Measurements from ENCODE around the gene MCUB.
"Not testable (repeated sequence)": the region's sequence is repeated elsewhere in the genome, so short reads cannot be mapped to it uniquely, and the experiment has no call there.

MCUB gene

DNA sequence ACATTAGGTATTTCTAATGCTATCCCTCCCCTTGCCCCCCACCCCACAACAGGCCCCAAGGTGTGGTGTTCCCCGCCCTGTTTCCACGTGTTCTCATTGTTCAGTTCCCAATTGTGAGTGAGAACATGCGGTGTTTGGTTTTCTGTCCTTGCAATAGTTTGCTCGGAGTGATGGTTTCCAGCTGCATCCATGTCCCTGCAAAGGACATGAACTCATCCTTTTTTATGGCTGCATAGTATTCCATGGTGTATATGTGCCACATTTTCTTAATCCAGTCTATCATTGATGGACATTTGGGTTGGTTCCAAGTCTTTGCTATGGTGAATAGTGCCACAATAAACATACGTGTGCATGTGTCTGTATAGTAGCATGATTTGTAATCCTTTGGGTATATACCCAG, 20.0 kb downstream of the MCUB start:
- not testable (repeated sequence) for DNase-seq

DNA sequence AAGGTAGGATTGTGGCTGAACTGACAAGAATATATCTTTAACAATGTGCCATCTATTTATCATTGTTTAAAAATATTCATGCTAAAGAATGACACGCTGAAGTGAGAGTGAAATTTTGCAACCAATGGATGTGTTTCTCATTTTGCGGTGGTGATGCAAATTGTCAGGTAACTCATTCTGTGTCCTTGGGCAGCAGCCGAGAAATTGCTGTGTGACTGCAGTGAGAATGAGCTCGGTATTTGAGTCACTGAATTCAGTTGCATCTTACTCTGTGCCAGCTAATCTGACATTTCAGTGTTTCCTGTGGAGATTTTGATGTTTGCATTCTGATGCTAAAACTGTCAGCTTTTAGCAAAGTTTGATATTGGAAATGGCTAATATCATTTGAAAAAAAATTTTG, 28.1 kb downstream of the MCUB start:
- peak in 1 of 5 donors; percentile 77 for DNase-seq

DNA sequence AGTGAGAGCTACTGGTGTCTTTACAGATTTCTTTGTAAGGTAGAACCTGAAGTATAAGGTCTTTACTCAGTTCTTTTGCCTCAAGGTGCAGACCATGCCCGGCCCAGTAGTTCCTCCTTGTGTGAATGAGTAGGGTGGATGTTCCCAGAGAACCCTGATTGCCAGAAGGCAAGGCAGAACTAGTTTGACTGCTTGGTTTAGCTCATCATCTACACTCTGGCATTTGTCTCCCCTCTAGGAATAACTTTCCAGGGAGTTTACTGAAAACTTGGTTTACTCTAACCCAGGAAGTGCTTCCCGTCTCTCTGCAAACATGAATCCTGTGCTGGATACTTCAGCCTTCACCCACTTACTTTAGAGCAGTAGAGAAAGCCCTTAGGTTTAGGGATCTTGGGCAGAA, 29.1 kb downstream of the MCUB start:
- DNase-seq: no peak

DNA sequence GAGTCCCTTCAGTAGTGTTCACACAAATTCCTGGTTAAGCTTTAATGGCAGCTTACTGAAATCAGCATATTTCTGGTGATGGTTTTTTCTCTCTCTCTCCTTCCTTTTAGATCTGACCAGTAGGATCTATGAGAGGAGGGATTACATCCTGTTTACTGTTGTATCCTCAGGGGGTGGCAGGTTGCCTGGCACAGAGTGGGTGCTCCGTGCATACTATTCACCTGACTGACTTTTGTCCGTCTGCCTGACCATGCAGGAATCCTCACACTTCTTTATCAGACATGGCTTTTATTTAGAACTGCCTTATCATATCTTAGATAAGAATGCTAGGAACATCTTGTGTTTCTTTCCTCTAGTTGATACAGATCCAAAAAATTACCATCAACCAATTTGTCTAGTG, 29.6 kb downstream of the MCUB start:
- DNase-seq: no peak

DNA sequence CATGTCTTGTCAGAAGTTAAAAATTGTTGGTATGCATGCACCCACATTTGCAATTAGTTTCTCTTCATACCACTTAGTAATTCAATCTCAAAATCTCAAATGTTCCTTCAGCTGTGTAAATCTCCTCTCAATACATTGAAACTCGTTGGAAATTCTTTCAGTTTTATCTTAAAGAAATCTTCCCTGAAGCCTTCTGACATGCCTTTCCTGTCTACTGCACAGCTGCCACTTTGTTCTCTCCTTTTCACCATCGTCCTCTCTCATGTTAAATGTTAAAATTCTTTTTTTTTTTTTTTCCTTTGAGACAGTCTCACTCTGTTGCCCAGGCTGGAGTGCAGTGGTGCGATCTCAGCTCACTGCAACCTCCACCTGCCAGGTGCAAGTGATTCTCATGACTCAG, 30.9 kb downstream of the MCUB start:
- no peak for DNase-seq

DNA sequence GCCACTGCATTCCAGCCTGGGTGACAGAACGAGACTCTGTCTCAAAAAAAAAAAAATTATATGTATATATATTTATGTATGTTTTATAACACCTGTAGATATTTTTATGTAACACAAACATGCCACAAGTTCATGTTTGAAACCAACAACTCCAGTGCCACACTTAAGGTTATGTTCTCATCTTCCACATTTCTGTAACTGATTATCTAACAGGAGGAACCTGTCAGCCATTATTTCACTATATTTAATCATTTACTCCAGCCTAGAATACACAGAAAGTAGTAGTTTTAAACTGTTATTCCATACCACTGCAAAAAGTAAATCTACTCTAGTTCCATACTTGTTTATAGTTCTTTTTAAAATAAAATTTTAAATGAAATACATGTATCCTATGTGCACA, 32.3 kb downstream of the MCUB start:
- DNase-seq: no peak

DNA sequence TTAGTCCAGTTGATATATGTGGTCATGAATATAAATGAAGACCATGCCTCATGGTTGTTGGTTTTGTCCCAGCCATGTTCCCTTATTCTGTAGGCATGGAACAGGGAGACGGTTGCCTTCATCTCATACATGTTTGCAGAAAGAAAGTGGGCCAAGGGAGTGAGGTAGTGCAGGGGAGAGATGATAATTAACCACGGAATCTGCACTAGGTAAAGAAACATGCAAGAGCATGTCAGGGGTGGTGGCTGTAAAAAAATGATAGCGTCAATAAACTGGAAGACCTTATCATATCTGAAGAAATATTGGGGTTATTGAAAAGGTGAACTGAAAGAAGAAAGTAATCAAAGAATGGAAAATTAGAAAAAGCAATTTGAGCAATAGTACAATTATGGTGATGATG, 35.1 kb downstream of the MCUB start:
- DNase-seq: not testable (repeated sequence)

DNA sequence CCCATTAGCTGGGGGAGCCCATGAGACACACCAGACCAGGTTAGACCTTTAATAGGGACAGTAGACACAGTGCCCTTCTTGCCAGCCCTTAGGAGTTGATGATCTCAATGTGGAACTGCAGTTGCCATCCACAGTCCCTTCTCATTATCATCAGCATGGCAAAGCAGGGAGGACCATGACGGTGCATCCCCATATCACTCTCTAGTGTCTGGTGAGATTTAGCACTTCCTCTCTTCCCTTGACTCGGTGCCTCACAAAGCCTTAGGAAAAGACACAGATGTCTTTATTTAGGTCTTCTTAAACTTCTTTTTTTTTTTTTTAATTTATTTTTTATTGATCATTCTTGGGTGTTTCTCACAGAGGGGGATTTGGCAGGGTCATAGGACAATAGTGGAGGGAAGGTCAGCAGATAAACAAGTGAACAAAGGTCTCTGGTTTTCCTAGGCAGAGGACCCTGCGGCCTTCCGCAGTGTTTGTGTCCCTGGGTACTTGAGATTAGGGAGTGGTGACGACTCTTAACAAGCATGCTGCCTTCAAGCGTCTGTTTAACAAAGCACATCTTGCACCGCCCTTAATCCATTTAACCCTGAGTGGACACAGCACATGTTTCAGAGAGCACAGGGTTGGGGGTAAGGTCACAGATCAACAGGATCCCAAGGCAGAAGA, 36.5 kb downstream of the MCUB start:
- not testable (repeated sequence) for DNase-seq

DNA sequence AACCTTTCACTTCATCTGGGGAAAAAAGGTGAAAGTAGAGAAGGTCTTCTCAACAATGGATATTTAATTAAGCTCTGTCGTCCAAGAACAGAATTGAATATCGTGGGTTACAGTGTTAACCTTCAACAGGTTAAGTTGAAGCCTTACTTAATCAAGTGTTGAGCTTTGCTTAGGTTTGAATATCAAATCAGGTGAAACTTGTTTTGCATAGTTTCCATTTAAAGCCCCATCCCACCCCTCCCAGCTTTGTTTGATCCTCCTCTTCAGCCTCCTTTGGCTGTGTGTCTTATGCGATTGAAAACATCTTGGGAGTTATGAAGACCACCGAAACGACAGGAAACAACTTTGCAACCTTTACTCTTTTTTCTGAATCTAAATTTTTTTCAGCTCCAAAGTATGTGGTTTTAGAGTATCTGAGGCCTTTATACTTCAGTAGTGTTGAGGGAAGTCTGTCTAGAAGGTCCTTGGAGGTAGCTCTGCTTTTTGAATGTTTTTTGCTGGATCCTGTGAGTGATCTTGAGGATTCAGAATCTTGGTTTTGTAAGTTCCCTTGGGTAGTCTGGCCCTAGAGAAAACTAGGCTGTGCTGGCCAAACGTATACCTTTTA, 39.1 kb downstream of the MCUB start:
- no peak for DNase-seq

DNA sequence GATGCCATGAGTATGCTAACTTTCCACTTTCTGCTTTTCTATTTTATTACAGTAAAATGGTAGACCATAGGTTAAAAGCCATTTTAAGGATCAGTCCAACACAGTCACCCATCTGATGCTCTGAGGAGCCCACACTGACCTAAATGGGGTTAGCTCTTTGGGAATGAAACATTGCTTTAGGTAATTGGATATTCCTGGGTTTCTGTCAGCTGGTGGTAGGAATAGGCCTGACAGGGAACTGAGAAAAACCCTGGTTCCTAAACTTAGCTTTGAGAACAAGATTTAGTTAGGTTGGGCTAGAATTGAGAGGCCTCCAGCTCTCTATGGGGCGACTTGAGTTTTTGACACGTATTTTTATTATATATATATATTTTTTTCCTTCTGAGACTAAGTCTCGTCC, 40.4 kb downstream of the MCUB start:
- no peak for DNase-seq

DNA sequence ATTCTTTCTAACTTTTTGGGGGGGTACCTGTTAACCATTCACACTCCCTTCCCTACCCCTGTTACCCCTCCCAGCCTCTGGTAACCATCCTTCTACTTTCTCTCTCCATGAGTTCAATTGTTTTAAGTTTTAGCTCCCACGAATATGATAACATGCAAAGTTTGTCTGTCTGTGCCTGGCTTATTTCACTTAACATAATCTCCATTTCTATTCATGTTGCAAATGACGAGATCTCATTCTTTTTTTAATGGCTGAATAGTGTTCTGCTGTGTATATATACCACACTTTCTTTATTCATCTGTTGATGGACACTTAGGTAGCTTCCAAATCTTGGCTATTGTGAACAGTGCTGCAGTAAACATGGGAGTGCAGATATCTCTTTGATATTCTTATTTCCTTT, 41.3 kb downstream of the MCUB start:
- no peak for DNase-seq

DNA sequence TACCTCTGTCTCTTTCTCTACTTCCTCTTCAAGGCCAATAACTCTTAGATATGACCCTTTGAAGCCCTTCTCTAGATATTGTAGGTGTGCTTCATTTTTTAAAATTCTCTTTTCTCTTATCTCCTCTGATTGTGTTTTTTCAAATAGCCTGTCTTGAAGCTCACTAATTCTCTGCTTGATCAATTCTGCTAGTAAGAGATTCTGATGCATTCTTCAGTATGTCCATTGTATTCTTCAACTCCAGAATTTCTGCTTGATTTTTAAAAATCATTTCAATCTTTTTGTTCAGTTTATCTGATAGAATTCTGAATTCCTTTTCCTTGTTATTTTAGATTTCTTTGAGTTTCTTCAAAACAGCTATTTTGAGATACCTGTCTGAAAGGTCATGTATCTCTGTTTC, 47.9 kb downstream of the MCUB start:
- DNase-seq: no peak

DNA sequence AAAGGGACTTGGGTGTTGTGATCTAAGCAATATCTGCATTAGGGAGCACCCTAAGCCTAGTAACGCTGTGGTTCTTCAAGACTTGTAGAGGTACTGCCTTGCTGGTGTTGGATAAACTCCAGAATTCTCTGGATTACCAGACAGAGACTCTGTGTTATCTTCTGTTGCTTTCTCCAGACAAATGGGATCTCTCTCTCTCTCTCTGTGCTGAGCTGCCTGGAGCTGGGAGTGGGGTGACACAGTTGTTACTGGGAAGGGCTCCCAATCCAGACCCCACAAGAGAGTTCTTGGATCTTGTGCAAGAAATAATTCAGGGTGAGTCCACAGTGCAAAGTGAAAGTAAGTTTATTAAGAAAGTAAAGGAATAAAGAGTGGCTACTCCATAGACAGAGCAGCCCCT, 48.8 kb downstream of the MCUB start:
- DNase-seq: no peak

DNA sequence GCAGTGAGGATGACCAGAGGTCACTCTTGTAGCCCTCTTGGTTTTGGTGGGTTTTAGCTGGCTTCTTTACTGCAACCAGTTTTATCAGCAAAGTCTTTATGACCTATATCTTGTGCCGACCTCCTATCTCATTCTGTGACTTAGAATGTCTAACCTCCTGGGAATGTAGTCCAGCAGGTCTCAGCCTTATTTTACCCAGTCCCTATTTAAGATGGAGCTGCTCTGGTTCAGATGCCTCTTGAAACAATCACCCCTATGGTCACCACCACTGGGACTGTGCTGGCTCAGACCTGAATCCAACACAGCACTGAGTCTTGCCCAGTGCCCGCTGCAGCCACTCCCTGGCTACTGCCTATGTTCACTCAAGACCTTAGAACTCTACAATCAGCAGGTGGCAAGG, 49.4 kb downstream of the MCUB start:
- DNase-seq: no peak

DNA sequence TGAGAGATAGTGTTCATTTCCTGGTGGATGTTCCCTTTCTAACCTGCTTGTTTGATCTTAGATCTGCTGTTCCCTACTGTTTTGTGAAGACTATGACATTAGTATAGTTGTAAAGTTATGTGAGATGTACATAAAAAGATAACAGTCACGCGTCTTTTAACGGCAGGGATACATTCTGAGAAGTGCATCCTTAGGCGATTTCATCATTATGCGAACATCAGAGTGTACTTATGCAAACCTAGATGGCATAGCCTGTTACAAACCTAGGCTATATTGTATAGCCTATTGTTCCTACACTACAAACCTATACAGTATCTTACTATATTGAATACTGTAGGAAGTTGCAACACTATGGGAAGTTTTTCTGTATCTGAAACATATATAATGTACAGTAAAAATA, 50.4 kb downstream of the MCUB start:
- DNase-seq: no peak

DNA sequence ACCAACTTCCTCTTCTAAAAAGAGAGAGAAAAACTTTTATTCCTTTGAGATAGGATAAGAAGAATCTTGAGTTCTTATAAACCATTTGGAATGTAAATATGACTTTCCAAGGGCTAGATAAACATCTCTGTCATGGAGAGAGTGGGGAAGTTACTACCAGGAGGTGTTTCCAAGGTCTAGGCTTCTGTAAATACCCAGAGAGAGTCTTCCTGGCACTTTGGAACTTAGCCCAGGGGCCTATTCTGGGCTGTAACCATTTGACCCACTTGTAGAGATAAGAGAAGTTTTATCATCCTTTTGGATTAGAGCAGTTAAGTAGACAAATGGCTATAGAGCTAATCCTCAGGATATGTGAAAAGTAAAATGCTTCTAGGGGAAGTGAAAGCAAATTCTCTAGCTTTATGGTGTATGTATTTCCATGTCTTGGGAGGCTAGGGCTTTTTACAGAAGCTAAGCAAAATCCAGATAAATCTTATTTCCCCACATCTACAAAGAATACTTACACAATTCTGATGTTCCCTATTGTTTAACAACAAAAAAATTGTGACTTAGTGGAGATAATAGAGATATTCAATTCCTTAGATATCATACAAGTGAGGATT, 51.1 kb downstream of the MCUB start:
- DNase-seq: no peak

DNA sequence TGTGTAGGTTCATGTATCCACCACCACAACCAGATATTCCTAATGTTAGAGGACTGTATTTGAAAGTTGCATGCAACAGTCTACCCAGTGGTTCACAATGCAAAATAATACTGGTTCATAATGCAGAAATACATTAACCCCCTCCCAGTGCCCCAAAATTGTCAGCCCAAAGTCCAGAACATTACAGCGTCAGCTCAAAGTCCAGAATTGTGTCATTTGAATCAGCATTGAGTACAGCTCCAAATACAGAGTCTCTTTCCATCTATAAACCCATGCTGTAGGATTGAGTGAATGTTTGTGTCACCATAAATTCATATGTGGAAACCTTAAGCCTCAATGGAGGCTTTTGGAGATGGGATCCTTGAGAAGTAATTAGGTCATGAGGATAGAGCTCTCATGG, 54.0 kb downstream of the MCUB start:
- no peak for DNase-seq

DNA sequence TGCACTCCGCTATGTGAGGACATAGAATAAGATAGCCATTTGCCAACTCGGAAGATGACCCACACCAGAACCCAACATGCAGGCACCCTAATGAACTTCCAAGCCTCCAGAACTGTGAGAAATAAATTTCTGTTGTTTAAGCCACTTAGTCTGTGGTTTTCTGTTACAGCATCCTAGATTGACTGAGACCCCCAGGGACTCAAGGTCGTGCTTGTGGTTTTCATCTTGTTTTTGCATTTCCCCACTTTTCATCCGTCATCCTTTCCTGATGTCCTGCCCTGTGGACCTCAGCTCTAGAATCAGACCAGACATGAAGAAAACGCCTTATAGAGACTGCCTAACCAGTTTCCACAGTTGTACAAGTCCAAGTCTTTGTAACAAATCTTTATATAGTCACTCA, 54.4 kb downstream of the MCUB start:
- DNase-seq: no peak

DNA sequence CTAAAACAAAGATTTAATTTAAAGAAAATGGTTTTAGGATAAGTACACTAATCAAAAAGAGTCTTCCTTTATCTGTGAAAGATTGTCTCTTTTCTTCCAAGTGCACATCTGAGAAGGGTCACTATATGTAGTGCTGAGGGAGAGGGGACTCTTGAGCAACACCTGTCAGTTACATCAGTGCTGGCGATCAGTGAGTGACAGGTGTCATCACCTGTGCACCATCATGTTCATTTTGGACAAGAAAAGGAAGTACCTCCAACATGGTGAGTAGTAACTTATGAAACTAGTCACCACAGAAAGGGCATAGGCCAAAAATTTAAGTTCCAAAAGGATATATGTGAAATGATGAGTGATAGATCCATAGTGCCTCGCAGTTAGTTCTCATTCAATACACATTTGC, 55.7 kb downstream of the MCUB start:
- DNase-seq: no peak

DNA sequence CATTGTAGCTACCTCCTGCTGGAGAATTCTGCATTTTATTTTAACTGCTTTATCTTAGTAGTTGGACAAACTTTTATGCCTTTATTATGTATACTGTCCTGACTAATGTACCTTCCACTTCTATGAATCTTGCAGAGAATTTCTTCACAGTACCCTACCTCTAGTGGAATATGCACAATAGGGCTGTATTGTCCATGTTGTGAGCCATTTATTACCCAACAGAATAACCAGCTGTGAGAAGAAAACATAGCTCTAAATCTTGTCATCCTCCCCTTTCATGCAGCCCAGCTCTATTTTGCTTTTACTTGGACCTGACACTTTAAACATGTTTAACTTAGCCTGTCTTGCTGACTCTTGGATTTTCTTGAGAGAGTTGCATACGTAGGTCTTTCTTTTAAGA, 56.2 kb downstream of the MCUB start:
- DNase-seq: no peak

DNA sequence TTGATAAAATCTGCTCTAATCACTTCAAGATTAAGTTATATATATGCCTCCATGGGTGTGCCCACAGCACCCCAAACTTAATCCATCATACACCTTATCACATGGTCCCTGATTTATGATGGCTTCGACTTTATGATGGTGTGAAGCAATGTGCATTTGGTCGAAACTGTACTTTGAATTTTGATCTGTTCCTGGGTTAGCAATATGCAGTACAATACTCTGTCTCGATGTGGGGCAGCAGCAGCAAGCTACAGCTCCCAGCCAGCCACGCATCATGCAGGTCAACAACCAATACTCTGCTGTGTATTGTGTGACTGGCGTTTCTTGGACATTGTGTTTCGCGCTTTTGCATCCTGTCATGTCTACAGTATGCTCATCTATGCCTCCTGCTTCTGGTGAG, 62.6 kb downstream of the MCUB start:
- DNase-seq: no peak

DNA sequence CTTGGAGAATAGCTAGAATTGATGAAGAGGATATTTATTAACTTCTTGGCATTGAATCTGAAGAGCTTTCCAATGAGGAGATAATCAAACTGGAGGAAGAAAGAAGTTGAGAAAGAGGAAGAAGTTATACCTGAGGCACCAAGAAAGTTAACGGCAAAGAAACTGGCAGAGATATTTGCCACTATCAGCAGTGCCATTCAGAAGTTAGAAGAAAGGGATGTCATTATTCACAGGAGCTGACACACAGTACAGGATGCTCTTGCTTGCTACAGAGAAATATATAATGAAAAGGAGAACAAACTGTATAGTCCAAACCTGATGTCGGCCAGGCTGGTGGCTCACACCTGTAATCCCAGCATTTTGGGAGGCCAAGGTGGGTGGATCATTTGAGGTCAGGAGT, 64.5 kb downstream of the MCUB start:
- no peak for DNase-seq

DNA sequence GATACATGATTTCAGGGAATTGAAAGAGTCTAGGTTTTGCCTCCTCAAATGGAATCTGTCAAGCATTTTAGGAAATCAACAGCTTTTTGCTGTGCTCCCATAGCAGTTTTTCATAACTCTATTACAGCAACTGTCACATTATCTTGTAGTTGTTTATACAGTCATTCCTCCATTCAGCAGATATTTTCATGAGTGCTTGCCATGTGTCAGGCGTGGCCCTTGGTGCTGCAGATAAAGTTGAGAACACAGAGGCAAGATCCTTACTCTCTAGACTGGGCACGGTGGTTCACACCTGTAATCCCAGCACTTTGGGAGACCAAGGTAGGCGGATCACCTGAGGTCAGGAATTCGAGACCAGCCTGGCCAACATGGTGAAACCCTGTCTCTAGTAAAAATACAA, 67.3 kb downstream of the MCUB start:
- DNase-seq: no peak

DNA sequence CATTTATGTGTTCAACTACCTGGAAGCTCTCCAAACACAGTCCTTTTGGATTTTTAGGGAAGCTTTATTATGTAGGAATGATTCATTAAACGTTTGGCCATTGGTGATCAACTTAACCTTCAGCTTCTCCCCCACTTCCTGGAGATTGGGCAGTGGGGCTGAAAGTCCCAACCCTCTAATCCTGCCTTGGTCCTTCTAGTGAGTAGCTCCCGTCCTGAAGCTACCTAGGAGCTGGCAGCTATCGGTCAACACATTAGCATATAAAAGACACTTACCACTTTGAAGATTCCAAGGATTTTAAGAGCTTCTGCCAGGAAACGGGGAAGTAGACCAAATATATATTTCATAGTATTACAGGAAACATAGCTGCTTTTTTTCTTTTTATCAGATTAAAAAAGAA, 69.7 kb downstream of the MCUB start:
- no peak for DNase-seq

Measured in T-helper 1 cell (primary cell).